22Rv1 (cell line): Measurements from ENCODE around the gene RNF115.
"Not testable (repeated sequence)": the region's sequence is repeated elsewhere in the genome, so short reads cannot be mapped to it uniquely, and the experiment has no call there.

ENCODE experiments used
- ZFX ChIP-seq: fragments of 450-650 bp; IDR thresholded peaks from 2 replicates; pipeline ENCODE4 v1.6.1; 2017; ENCODE audit warnings: antibody characterized with exemption, borderline replicate concordance
- TF ChIP-seq, protein P1 (sequence below): fragments of 450-650 bp; IDR thresholded peaks from 2 replicates; pipeline ENCODE4 v1.5.1; 2017; ENCODE audit warnings: mild to moderate bottlenecking

DNA sequence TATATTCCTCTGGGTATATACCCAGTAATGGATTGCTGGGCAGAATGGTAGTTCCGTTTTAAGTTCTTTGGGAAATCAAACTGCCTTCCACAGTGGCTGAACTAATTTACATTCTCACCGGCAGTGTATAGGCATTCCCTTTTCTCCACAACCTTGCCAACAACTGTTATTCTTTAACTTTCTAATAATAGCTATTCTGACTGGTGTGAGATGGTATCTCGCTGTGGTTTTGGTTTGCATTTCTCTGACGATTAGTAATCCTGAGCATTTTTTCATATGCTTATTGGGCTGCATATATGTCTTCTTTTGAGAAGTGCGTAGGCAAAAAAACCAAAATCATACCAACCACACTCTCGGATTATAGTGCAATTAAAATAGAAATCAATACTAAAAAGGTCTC, 5.8 kb downstream of the RNF115 start:
- TF ChIP-seq, protein P1, sequence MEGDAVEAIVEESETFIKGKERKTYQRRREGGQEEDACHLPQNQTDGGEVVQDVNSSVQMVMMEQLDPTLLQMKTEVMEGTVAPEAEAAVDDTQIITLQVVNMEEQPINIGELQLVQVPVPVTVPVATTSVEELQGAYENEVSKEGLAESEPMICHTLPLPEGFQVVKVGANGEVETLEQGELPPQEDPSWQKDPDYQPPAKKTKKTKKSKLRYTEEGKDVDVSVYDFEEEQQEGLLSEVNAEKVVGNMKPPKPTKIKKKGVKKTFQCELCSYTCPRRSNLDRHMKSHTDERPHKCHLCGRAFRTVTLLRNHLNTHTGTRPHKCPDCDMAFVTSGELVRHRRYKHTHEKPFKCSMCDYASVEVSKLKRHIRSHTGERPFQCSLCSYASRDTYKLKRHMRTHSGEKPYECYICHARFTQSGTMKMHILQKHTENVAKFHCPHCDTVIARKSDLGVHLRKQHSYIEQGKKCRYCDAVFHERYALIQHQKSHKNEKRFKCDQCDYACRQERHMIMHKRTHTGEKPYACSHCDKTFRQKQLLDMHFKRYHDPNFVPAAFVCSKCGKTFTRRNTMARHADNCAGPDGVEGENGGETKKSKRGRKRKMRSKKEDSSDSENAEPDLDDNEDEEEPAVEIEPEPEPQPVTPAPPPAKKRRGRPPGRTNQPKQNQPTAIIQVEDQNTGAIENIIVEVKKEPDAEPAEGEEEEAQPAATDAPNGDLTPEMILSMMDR: not testable (repeated sequence)
- TF ChIP-seq ZFX: not testable (repeated sequence)
